Suppressor macrophage treated with lipopolysaccharide for 1 hour (primary cell): ENCODE data around the gene APOBR.
"Not testable (repeated sequence)": the region's sequence is repeated elsewhere in the genome, so short reads cannot be mapped to it uniquely, and the experiment has no call there.

ENCODE experiments used
- DNase-seq, 3 donors: peaks; one replicate each; pipeline ENCODE4 v3.0.0-alpha.2; 2020 to 2022

The APOBR gene

DNA sequence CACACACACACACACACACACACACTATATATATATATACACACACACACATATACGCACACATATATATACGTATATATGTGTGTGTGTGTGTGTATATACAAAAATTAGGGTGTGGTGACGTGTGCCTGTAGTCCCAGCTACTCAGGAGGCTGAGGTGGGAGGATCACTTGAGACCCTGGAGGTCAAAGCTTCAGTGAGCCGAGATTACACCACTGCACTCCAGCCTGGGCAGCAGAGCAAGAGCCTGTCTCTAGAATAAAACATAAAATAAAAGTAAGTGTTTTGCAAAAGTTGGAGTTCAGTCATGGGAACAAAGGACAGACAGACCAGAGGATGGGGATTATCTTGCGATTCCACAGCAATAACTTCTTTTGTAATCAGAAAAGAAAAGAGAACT, 33.5 kb downstream of the APOBR start:
- no peak for DNase-seq

DNA sequence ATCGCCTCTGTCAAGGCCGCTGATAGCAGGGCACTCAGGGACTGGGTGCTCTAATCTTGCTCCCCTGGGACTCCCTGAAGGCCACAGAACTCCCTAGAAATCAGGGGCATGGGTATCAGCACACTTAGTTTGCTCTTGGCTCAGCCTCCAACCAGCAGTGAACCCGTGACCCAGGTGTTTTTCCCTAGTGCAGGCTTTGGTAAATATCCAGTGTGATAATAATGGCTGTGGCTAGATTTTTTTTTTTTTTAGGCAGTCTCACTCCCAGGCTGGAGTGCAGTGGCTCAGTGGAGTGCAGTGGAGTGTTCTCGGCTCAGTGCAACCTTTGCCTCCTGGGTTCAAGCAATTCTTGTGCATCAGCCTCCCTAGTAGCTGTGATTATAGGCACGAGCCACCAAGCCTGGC, 34.0 kb downstream of the APOBR start:
- no peak for DNase-seq

DNA sequence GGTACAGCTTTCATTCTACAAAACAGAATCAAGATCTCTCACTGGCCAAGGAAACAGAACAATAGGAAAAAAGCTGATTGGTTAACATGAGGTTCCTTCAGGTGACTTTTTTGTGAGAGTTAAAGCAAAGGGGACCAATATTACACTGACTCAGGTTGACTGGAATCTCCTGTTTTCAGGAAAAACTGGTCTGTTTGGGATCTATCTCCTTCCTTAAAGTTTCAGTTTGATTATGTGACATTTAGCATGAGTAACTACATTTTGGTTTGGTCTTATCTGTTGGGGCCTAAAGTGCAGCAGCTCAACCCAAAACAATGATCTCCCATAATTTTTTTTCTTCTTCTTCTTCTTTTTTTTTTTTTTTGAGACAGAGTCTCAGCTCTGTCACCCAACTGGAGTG, 34.7 kb downstream of the APOBR start:
- no peak for DNase-seq

DNA sequence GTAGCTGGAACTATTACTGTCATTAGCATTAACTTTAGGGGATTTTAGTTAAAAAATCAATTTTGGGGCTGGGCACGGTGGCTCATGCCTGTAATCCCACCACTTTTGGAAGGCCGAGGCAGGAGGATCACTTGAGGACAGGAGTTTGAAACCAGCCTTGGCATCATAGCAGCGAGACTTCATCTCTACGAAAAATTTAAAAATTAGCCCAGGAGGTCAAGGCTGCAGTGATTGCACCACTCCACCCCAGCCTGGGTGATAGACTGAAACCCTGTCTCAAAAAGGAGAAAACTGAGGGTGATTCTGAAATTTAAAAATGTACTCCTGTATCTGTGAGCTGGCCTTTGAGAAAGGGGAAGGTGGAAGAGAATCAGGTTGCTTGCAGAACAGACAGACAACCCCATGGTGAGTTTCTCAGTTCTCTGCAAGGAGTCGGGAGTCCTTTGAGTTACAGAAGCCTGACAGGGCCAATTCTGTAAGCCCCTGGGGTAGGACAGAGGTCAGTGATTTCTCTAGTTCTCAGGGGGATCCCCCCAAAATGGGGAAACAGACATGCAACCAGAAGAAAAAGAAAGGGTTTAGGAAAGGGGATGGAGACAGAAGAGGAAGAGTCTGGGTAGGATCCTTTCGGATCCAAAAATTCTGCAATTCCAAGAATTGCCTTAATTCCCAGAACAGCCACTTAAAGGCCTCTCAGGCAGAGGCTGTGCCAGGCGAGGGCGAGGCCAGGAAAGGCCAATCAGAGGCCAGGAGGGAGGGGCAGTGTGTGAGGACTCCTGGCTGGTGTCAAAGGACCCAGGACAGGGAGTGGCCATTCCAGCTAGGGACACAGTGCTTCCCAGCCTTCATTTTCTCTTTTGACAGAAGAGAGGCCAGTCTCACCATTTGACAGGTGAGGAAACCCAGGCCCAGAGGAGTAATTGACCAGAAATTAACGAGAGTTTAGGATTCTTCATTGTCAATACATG, 37.6 kb downstream of the APOBR start:
- peak; percentile 68 to 82 (median 78) for DNase-seq

DNA sequence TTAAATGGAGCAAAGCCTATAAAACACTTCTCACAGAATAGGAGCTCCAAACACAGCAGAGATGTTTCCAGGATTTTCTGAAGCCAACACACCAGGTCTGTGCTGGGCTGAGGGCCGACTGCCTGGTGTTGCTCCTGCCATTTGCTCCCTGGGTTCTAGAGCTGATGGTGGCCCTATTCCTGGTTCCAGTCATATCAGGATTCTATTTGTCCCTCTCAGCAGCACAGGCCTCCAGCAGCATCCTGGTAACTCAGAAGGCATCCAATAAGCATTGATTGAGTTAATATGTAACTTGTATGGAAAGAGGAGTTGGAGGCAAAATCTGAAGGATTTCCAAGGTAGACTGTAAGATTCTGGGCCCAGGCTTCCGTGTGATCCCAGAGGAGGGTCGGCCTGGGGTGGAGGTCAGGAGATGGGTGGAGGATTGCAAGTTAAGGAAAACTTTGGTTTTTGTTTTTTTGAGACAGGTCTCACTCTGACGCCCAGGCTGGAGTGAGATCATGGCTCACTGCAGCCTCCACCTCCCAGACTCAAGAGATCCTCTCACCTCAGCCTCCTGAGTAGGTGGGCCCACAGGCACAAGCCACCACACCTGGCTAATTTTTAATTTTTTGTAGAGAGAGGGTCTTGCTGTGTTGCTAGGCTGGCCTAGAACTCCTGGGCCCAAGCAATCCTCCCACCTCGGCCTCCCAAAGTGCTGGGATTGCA, 38.7 kb downstream of the APOBR start:
- DNase-seq = no peak

DNA sequence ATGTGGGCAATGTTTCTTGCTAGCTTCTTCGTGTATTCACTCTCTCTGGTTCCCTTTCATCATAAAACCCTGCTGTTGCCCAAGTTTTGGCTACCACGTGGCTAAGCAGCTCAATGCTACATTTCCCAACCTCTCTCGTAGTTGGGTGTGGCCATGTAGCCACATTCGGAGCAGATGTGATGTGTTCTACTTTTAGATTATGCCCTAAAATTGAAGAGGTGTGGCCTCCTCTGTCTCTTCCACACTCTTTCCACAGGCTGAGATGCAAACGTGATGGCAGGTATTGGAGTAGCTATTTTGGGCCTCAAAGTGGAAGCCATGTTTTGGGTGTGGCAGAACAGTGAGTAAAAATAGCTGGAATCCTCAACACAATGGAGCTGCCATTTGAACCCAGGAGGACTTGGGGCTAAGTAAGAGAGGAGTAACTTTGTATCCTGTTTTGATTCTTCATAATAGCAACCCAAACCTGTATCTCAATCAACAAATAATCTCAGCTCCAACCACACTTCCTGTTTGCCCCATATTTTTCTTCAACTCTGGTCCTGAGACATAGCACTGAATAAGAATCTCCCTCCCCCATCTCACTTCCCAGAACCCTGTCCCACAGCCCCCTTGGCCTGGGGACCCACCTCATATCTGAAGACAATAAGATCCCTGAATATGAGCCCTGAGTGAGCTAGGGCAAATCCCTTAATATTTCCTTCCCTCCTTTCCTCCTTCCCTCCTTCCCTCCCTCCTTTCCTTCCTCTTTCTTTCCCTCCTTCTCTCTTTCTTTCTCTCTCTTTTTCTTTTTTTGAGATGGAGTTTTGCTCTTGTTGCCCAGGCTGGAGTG, 40.3 kb downstream of the APOBR start:
- peak; percentile 92 to 97 (median 97) for DNase-seq

DNA sequence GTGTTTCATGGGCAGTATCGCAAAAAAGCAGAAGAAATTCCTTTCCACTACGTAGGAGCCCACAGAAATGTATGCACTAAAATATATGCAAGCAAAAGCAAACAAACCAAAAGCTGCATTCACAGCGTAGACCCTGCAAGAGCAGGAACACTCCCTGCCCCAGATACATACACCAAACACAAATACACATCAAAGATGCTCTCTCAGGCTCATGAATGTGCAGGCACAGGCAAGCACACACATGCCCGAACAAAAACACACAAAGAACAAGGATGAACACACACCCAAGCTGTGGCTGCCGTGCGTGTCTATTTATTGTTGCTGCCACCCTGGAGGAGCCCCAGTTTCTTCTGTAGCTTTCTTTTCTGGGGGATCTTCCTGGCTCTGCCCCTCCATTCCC, 42.6 kb downstream of the APOBR start:
- DNase-seq = no peak

DNA sequence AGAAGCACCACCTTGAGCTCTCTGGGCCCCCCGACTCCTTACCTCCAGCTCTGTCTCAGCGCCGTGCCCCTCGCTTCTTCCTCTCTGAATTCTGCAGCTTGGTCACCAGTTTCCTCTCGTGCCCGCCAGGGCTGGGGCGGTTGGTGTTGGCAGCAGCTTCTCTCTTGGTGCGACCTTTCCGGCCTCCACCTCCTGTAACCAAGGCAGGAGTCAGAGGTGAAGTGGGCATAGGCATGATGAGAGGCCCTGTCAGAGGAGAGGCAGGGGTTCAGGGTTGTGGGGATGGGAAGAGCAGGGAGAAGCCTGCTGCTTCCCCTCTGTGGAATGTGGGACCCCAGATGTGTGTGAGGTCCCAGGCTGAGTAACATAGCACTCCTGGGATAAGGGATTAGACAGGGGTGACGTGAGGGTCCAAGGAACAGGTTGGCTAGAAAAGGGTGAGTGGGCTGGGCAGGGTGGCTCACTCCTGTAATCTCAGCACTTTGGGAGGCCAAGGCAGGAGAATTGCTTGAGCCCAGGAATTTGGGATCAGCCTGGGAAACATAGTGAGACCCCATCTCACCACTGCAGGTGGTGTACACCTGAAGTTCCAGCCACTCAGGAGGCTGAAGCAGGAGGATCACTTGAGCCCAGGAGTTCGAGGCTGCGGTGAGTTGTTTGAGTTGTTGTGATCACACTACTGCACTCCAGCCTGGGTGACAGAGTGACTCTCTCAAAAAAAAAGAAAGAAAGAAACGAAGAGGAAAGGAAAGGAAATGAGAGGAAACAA, 43.7 kb downstream of the APOBR start:
- no peak for DNase-seq

DNA sequence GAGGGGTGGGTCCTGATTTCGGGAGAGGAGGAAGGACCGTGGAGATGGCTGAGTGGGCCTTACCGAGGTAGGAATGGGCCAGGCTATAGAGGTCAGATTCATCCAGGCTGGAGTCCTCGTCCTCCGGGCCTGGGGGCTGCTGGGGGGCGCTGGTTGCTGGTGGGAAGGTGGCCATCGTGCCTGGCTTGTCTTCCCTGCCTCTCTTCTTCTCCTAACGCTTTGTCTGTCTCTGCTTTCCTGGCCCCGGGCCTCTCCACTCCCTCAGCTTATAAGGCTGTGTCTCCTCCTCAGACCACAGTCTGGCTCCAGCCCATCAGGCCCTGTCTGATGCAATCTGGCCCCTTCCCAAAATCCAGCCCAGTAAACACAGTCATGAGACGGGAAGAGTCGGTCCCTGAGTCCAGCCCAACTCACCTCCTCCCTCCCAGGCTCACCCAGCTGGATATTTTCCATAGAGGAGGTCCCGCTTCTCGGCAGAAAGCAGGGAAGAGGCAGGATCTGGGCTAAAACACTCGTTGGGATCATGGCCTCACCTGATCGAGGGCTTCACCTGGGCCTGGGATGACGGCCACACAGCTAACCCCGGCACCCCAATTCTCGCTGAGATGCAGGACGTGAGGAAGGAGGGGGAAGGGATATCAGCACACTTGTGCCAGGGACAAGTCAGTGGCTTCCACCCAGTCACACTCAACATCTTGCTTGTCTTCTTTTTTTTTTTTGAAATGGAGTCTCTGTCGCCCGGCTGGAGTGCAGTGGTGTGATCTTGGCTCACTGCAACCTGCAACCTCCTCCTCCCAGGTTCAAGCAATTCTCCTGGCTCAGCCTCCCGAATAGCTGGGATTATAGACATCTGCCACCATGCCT, 44.5 kb downstream of the APOBR start, which contains the start of gene NUPR1:
Gene NUPR1, minus strand, starts transcription at position 242 of the 864 bp plus-strand sequence. Its CDS starts 67 bp downstream, at position 175.
- DNase-seq = peak; percentile 30 to 50 (median 50)

DNA sequence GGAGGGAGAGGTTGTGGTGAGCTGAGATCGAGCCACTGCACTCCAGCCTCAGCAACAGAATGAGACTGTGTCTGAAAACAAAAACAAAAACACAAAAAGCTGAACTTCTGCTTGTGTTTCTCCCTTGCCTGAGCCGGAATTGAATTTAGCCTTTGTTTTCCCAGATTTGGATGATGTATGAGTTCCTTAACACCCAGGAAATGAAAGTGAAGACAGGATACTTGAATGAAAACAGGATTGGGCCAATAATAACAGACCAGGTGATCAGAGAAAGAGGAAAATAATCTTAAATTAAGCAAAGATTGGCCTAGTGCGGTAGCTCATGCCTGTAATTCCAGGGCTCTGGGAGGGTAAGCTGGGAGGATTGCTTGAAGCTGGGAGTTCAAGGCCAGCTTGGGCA, 45.9 kb downstream of the APOBR start:
- DNase-seq = peak; percentile 36 to 74 (median 37)

DNA sequence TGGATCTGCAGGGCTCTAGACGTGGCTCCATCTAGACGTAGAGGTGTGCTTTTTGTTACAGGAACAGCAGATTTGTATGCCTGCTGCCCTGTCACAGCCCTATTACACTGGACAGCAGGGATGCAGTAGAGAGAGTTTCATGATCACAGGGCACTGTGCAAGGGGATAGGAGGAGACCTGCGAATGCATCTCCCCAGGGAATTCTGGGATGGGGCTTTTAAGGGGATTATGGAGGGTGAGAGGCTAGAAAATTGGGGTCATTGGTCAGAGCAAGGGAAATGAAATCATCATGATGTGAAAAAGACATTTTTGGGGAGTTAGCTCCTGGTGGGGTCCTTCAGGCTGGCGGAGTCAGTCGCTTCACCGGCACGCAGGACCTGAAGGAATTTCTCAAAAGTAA, 48.2 kb downstream of the APOBR start:
- DNase-seq = peak in 1 of 3 donors; percentile 66

DNA sequence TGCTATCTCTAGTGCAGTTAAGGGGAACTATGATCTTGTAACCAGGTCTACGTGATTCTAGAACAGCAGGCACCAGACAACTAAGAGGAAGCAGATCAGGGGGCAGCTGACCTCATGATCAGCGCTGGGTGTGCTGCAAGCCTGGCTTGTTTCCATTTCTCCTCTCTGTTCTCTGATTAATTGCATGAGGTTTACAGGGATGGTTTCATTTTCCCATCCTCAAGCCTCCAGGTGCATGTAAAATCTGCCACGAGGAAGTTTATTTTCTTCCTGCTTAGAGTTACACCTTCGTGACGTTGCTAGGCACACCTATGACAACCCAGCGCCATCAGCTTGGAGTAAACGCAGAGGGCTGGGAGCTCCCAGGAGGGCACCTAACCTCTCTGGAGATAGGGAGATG, 48.6 kb downstream of the APOBR start:
- DNase-seq = peak; percentile 90 to 96 (median 94)

DNA sequence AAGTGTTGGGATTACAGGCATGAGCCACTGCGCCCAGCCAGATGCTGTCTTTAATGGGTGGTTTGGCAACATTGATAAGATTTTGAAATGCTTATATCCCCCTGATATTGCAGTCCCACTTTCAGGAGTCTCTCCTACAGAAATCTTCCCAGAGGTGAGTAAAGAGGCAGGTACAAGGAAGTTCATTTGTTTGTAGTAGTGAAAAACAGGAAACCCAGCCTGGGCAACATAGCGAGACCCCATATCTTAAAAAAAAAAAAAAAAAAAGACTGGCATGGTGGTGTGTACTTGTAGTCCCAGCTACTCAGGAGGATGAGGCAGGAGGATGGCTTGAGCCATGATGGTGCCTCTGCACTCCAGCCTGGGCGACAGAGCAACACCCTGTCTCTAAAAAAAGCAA, 50.6 kb downstream of the APOBR start:
- DNase-seq = no peak

DNA sequence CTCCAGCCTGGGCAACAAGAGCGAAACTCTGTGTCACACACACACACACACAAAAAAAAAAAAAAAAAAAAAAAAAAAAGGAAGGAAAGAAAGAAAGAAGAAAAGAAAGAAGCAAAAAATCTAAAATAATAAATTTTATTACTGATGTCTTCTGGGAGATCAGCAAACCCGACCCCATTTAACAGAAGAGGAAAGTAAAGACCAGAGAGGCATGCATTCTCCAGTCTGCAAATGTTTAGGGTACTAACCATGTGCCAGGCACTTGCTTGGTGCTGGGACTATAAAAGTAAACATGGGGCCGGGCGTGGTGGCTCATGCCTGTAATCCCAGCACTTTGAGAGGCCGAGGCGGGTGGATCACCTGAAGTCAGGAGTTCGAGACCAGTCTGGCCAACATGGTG, 51.5 kb downstream of the APOBR start:
- DNase-seq = not testable (repeated sequence)

DNA sequence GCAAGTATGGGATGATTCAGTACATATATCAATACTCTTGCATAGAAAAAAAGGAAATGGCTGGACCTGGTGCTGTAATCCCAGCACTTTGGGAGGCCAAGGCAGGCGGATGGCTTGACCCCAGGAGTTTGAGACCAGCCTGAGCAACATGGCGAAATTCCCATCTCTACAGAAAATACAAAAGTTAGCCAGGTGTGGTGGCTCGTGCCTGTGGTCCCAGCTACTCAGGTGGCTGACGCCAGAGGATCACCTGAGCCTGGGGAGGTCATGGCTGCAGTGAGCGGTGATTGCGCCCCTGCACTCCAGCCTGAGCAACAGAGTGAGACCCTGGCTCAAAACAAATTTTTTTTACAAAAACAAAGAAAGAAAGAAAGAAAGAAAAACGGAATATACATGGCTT, 52.2 kb downstream of the APOBR start:
- no peak for DNase-seq

DNA sequence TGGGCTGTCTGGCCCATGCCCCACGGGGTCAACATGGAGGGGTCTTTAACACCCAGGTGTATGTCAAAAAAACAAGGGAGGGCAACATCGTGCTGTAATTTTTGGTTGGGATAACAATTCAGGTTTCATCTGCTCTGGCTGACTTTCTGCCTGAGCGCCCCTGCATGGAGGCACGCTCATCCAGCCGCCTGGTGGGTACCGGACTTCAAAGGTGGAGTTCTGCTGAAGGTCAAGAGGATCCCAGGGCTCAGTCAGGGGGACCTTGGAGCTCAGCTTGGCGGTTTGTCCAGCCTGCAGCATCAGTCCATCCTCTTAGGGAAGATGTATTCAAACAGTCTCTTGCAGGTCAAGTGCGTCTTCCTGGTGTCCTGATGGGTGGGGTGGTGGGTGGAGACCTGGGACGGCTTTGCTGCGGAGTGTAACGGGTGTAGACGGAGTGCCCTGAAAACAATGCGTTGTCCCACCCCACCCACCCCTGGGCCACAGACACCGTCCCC, 53.9 kb downstream of the APOBR start:
- DNase-seq = no peak
